ENCODE results near the gene MCM8.

Gene MCM8

DNA sequence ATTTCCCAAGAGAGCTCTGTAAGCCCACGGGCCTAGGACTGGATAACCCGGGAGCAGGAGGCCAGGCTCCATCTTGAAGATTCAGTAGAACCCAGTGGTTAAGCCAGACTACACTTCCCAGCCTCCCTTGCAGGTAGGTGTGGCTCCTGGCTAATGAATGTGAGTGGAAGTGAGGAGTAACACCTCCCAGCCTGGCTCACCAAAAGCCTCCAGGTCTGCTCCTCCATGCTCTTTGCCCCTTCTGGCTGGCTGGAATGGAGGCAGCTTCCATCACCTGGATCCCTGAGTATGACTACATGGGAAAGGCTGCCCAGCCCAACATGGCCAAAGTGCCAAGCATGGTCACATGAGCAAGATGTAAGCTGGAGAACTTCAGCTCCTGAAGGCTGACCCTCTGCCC lies 93.7 kb downstream of the MCM8 start:
- no peak for DNase-seq

DNA sequence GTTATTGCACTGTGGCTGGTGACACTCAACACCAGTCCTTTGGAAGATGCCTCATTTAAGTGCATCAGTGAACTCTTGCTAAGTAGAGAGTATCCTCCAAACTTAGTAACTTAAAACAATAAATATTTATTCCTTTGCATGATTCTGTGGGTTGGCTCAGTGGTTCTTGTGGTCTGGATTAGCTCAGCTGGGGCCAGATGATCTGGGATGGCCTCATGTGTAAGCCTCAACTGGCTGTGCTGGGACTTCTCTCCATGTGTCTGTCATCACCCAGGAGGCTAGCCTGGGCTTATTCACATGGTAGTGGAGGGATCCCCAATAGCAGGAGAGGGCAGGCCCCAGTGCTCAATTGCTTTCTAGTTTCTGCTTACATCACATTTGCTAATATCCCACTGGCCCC lies 95.1 kb downstream of the MCM8 start:
- no peak for DNase-seq

DNA sequence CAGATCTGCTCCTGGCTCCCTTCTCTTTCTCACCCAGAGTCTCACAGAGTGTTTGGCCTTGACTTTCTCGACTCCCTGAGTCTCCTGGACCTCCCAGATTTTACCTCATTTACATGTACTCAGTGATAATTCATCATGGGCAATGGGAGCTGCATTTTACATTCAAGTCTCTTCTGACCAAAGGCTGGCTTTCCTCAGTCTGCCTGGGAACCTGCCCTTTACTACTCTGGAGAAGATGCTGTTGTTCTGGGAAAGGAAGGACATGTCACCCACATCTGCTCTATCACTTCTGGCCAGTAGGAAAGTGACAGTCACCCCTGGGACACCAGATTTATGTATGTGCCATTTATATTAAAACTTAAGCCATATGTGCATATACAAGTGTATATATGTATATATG lies 96.0 kb downstream of the MCM8 start:
- no peak for DNase-seq

DNA sequence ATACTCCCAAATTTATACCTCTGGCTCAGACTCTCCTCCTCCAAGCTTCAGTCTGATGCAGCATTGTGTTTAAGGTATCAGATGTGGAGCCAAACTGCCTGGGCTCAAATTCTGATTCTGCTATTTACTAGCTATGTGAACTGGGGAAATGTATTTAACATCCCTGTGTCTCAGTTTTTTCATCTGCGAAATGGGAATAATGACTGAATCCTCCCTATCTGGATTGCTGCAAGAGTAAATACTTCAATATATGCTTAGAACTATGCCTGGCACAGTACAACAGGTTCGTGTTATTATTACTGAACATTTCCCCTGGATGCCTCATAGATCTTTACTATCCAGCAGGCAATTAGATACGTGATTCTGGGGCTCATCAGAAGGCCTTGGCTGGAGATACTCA lies 97.9 kb downstream of the MCM8 start:
- no peak for DNase-seq

Data from right kidney (tissue), 1 donor.